Glomerular visceral epithelial cell (primary cell): ENCODE results near the gene TEX36.
"Not testable (repeated sequence)": the region's sequence is repeated elsewhere in the genome, so short reads cannot be mapped to it uniquely, and the experiment has no call there.

Source experiments
- DNase-seq: peaks from one replicate; pipeline ENCODE4 v3.0.0-alpha.2; 2016; ENCODE audit errors: extremely low spot score

TEX36 gene

GRCh38 chr10:125692601-125693523 lies 9.9 kb upstream of the TEX36 start:
- DNase-seq = no peak

DNA sequence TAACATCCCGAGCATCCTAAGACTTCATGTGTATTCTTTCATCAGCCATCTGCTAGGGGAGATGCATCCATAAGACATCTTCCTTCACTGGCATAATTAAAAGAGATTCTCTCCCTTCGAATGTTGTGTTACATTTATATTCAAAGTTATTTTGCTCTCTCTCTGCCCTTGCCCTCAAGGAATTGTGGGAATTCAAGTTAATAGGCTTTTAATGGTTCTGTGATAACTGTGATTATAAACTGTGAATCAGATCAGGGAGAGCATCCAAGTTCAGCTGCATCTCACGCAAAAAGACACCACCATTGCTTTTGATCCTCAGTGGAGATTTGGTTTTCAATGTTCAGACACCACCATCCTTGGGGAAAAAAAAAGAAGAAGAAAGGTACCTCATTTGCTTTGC lies 9.2 kb upstream of the TEX36 start:
- no peak for DNase-seq

GRCh38 chr10:125691160-125691981 lies 8.4 kb upstream of the TEX36 start:
- peak; percentile 85 for DNase-seq

DNA sequence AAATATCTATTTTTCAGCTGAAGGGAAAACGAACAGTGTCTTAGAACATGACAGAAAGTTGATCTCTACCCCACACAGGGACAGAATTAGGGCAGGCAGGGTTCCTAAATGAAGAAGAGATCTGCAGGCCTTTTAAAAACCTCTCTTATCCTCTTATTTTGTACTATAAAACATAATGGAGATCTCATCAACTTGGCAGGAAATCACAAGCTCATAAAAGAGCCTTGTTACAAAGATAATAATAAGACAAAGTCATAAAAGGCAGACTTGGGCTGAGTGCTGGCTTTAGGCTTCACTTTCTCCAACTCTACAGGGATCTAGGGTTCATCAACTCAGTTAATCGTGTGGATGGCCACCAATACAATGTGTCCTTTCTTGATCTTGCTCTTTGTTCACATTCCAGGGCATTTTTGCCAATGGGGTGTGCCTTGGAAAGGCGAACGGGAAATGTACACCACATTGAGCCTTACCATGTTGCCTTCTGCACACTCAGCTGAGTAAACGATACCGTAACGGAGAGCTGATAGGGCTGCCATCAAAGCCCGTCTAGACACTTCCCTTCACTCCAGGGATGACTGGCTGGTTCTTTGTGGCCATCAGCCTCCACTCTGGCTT lies 7.1 kb upstream of the TEX36 start:
- DNase-seq = no peak

DNA sequence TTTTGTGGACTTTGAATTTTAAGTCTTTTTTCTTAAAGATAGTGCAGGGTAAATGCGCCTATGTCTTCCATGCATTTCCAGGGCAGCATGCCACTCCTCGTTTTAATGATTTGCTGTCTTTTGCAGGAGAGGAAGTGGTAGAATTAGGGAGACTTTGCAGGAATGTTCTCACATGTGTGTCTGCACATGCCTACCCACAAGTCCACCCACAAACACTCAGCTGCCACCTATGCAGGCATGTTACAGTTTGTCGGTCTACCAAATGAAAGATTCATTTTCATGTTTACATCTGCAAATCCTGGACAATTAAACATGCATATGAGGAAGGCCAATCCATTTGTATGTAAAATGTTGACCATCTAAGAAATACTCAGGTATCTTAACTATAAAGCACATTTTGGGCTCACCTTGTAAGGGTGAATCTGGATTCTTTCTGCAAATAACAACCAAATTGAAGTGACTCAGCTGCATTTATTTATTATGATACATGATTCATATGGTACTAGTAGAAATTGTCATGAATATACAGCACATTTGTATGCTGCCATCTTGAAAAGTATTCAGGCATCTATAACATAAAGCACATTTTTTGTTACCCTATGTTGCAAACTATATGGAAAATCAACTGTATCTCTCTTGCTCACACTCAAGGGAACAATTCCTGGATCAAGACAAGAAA lies 4.7 kb upstream of the TEX36 start:
- DNase-seq = no peak

- no peak for DNase-seq
These were observed 1.6 kb upstream of the TEX36 start for GRCh38 chr10:125684581-125684980.

GRCh38 chr10:125683821-125684220 lies 858 bp upstream of the TEX36 start:
- no peak for DNase-seq

DNA sequence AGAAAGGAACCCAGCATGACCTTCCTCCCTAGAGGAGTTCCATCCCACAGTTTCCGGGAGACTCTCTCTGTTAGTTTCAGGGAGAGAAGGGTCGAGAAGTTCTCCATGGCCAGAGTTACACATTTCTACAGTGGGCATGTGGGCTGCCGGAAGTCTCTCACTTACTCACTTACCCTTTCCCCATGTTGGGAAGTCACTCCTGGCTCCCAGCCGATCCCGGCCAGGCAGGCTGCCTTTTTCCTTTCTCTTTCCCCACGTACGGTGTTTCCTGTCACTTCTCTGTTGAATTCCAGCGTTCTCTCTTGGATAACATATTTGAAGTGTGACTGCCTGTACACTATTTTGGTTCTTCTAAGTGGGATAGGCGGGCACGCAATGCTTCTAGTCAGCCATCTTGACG lies 3.5 kb downstream of the TEX36 start:
- no peak for DNase-seq

DNA sequence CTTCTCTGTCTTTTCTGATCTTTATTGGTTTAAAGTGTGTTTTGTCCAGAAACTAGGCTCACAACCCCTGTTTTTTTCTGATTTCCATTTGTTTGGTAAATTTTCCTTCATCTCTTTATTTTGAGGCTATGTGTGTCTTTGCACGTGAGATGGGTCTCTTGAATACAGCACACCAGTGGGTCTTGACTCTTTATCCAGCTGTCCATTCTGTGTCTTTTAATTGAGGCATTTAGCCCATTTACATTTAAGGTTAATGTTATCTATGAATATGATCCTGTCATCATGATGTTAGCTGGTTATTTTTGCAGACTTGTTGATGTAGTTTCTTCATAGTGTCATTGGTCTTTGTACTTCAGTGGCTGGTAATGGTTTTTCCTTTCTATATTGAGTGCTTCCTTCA lies 10.1 kb downstream of the TEX36 start:
- no peak for DNase-seq

DNA sequence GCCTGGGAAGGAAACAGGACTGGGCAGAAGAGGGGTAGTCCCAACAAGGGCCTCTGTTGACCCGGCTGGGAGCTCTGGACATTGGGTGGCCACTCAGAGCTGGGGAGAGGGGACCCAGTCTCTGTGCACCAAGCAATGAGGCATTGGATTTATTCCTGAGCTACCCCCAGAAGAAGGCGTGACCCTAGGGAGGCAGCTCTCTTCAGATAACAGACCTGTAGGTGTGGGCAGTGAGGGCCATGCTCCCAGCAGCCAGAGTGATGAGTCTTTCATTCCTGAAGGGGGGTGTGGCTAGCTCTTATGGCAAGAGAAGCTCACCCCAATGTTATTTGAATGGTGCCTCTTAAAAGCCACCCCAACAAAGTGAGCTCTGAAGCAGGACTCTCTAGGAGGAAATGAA lies 20.4 kb downstream of the TEX36 start:
- DNase-seq = no peak

DNA sequence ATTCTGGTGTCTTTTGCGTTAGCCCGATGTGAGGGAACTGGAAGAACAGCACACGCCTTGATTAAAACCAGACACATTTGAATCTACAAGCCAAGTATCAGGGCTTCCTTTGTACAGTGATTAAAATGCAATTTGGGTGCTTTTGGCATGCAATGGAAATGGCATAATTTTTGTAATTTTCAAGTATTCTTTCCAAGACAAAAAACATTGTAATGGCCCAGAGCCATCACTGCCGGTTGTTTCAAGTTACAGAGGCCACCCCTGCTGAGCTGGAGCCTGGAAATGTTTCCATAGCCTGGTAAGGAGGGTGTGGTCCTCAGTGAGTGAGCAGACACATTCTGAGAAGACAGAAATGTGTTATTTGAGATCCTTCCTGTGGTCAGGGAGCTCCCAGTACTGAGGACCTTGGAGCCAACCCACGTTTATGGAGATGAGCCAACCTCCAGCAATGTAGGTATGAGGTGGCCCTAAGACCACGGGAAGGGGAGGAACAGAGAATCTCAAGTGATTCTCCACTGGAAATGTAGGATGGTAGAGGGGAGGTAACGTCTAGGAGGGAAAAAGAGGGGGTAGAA lies 20.9 kb downstream of the TEX36 start:
- DNase-seq = peak; percentile 35

- DNase-seq = no peak
These were observed 21.5 kb downstream of the TEX36 start for GRCh38 chr10:125661431-125661940.

- DNase-seq = no peak
These were observed 23.9 kb downstream of the TEX36 start for GRCh38 chr10:125659071-125659470.

DNA sequence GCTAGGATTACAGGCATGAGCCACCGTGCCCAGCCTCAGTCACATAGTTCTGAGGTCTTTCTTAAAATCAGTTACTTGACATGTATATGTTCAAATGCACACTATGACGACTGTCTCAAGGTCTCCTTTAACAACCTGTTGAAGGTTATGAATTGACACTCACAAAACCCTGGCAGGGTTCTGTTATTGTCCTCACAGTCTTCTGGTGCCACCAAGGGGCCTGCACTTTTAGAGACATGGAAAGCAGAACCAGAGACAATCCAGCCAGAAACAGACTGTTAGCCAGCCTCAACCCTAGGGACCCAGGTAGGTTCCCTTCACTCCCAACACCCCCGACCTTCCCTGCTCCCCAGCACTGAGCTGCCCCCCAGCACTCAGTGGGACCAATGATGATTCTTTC lies 26.4 kb downstream of the TEX36 start:
- DNase-seq = no peak

- DNase-seq = not testable (repeated sequence)
These were observed 29.9 kb downstream of the TEX36 start for GRCh38 chr10:125653113-125653512.

DNA sequence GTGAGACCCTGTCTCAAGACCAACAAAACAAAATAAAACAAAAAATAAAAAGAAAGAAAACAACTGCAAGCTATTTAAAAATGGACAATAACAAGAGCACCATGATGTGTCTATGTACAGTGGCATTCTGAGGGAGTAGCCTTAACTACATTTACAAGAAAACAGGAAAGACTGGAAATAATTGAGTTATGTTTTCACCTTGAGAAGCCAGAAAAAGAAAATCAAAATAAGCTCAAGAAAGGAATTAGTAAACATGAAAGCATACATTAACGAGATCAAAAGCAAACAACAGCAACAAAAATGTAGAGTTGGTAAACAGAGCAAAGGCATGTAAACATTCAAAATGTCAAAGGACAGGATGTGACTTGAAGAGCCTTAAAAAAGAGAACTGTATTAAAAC lies 36.7 kb downstream of the TEX36 start:
- DNase-seq = no peak

DNA sequence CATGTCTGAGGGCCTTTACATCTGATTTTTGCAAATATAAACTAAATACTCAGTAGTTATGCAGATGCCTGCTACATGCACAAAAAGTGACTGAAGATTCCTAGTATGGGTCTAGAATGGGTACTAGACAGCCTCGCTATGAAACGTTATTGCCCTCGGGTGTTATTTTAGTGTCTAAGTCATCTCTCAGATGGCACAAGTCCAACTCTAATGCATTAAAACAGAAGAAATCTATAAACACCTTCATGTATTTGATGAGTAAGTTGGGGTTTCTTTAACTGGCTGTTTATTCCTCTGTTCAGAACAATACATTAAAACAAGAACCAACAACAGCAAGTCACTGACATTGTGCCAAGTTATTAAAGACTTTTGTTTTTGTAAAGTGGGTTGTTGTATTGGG lies 41.6 kb downstream of the TEX36 start:
- no peak for DNase-seq

DNA sequence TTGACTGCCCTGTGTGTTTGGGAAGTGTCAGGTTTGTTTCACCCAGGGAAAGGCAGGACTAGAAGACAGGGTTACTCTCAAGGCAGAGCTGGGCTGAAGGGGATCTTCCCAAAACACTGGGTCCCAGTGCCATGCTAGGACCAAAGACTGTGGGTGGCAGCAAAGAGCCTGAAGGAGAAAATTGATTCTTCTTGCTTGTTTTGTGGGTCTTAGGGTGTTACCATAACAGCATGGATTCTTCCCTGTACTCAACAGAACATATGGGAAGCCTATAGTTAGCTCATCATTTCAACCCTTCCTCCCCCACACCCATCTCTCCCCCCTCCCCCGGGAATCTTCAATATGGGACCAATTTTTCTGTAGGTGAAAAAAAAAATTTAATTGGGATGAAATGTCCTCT lies 42.3 kb downstream of the TEX36 start:
- DNase-seq = no peak

GRCh38 chr10:125639846-125640245 lies 43.1 kb downstream of the TEX36 start:
- no peak for DNase-seq

DNA sequence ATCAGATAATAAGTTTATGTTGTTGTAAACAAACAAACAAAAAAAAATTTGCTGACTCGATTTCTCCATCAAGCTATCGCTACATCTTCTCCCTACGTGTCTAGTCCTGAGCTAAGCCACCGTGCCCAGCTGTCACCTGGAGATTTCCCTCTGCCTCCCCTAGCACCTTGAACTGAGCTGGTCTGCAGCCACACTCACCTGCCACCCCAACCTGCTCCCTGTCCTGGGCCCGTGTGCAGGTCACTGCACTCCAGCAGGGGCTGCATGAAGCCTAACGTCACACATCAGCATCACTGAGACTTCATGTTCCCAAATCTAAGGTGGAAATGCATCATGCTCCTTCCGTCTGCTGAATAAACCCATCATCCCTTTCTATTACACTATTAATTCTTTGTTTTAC lies 44.4 kb downstream of the TEX36 start:
- DNase-seq = no peak

DNA sequence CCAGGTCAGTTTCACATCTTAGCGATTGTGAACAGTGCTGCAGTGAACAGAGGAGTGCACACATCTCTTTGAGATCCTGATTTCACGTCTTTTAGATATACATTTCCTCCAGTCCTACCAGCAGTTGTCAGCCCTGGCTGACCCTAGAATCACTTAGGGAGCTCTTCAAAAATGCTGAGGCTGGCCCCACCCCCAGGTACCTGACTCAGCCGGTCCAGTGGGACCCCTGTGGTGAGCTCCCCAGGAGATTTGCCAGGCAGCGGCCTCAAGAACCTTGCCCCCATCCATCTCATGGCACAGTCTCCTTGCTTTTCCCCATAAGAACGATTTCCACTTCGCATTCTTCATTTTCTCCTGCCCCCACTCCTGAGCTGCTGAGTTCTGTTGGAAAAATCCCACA lies 45.5 kb downstream of the TEX36 start:
- DNase-seq = no peak
